Neural cell (in vitro differentiated cells): Measurements from ENCODE around the gene STARD10. TPM values are rescaled to one million over a fixed set of nuclear protein-coding genes. Genes with fewer than 3 reads are reported as not detected.

ENCODE experiments used
- H2AFZ ChIP-seq: fragments of 200-600, 300-800 bp; sonication (generic), shearing (Covaris generic); 2 replicates; pipeline ENCODE4 v1.6.0; 2014; ENCODE audit warnings: low read depth, mild to moderate bottlenecking, antibody characterized with exemption, low read length, moderate library complexity
- H3F3A ChIP-seq: fragments of 200-600 bp; shearing (Covaris generic); 2 replicates; pipeline ENCODE4 v1.6.1; 2016; ENCODE audit warnings: mild to moderate bottlenecking, moderate library complexity, mixed read lengths, antibody characterized with exemption, low read length; ENCODE audit not compliant: insufficient read depth, poor library complexity, severe bottlenecking
- H3K27ac ChIP-seq: fragments of 200-600, 300-800 bp; sonication (generic), shearing (Covaris generic); 2 replicates; pipeline ENCODE4 v1.5.1; 2014; ENCODE audit warnings: mild to moderate bottlenecking, low read length, moderate library complexity
- H3K27me3 ChIP-seq: fragments of 300-800, 200-600 bp; sonication (generic), shearing (Covaris generic); 2 replicates; pipeline ENCODE4 v1.6.0; 2014; ENCODE audit warnings: mild to moderate bottlenecking, low read depth, low read length, moderate library complexity; ENCODE audit not compliant: insufficient read depth
- H3K36me3 ChIP-seq: fragments of 300-800, 200-600 bp; sonication (generic), shearing (Covaris generic); 2 replicates; pipeline ENCODE4 v1.5.1; 2014; ENCODE audit warnings: mild to moderate bottlenecking, antibody characterized with exemption, low read length, moderate library complexity; ENCODE audit not compliant: insufficient read depth
- H3K4me2 ChIP-seq: fragments of 300-800, 200-600 bp; sonication (generic), shearing (Covaris generic); 2 replicates; pipeline ENCODE4 v1.6.0; 2014; ENCODE audit warnings: mild to moderate bottlenecking, low read length
- H3K4me3 ChIP-seq: fragments of 300-800, 200-600 bp; sonication (generic), shearing (Covaris generic); 2 replicates; pipeline ENCODE4 v1.5.1; 2014; ENCODE audit warnings: mild to moderate bottlenecking, low read length, moderate library complexity
- H3K79me2 ChIP-seq: fragments of 200-600 bp; shearing (Covaris generic); replicated peaks from 2 replicates; pipeline ENCODE4 v1.6.0; 2014; ENCODE audit warnings: mild to moderate bottlenecking, low read length, moderate library complexity; ENCODE audit not compliant: insufficient read depth
- H3K9ac ChIP-seq: fragments of 300-800, 200-600 bp; sonication (generic), shearing (Covaris generic); 2 replicates; pipeline ENCODE4 v1.6.1; 2016; ENCODE audit warnings: mild to moderate bottlenecking, low read length, mixed read lengths
- H3K9me2 ChIP-seq: fragments of 200-600 bp; shearing (Covaris generic); 2 replicates; pipeline ENCODE4 v1.6.1; 2016; ENCODE audit warnings: mild to moderate bottlenecking, low read length, mixed read lengths; ENCODE audit not compliant: insufficient read depth
- H3K9me3 ChIP-seq: fragments of 200-600, 300-800 bp; sonication (generic), shearing (Covaris generic); 2 replicates; pipeline ENCODE4 v1.6.1; 2016; ENCODE audit warnings: mild to moderate bottlenecking, mixed run types, low read length, moderate library complexity, mixed read lengths
- H4K20me1 ChIP-seq: fragments of 200-600 bp; shearing (Covaris generic); 2 replicates; pipeline ENCODE4 v1.6.1; 2016; ENCODE audit warnings: mild to moderate bottlenecking, mixed run types; ENCODE audit not compliant: insufficient read depth
- CTCF ChIP-seq: fragments of 450-650 bp; IDR thresholded peaks from 2 replicates; pipeline ENCODE4 v1.5.1; 2014; ENCODE audit warnings: antibody characterized with exemption, mild to moderate bottlenecking, moderate library complexity; ENCODE audit not compliant: poor library complexity, severe bottlenecking
- EP300 ChIP-seq: fragments of 450-650 bp; conservative IDR thresholded peaks from 2 replicates; pipeline ENCODE4 v1.6.1; 2014; ENCODE audit warnings: antibody characterized with exemption, mild to moderate bottlenecking, moderate library complexity; ENCODE audit not compliant: poor library complexity, severe bottlenecking
- EZH2 ChIP-seq: fragments of 200-600, 300-800 bp; shearing (Covaris generic), sonication (generic); IDR thresholded peaks from 2 replicates; pipeline ENCODE4 v1.6.1; 2014; ENCODE audit warnings: antibody characterized with exemption, low read length, borderline replicate concordance, mild to moderate bottlenecking; ENCODE audit not compliant: insufficient read depth, poor library complexity, severe bottlenecking
- MXI1 ChIP-seq: fragments of 450-650 bp; conservative IDR thresholded peaks from 2 replicates; pipeline ENCODE4 v1.6.1; 2014; ENCODE audit warnings: antibody characterized with exemption, mild to moderate bottlenecking; ENCODE audit not compliant: poor library complexity, severe bottlenecking
- POLR2AphosphoS5 ChIP-seq: IDR thresholded peaks from 2 replicates; pipeline ENCODE4 v1.6.1; 2012
- RAD21 ChIP-seq: fragments of 450-650 bp; conservative IDR thresholded peaks from 2 replicates; pipeline ENCODE4 v1.6.1; 2014; ENCODE audit warnings: antibody characterized with exemption, mild to moderate bottlenecking, moderate library complexity
- REST ChIP-seq: IDR thresholded peaks from 2 replicates; pipeline ENCODE4 v1.6.1; 2012; ENCODE audit warnings: borderline replicate concordance
- SMC3 ChIP-seq: fragments of 450-650 bp; conservative IDR thresholded peaks from 2 replicates; pipeline ENCODE4 v1.6.1; 2014; ENCODE audit warnings: antibody characterized with exemption, mild to moderate bottlenecking, moderate library complexity; ENCODE audit not compliant: poor library complexity
- TAF1 ChIP-seq: IDR thresholded peaks from 2 replicates; pipeline ENCODE4 v1.6.1; 2012; ENCODE audit warnings: low read depth
- polyA plus RNA-seq: library from polyadenylated mRNA; depleted of rRNA; stranded (reverse); fragments of >200 nt; gene quantifications from 2 replicates; pipeline ENCODE4 v1.2.3, GENCODE V29; 2014

The STARD10 gene
- polyA plus RNA-seq, 1 donor from 2014 or later: 29.0 TPM

- Histone ChIP-seq H3K9me2 (no peaks in the 10 kb centered on the region), H3K27ac (no peak overlapping the region), H4K20me1 (no peaks in the 10 kb centered on the region), H3K27me3 (no peaks in the 10 kb centered on the region), H2AFZ (no peak overlapping the region), H3K9me3 (no peaks in the 10 kb centered on the region), H3K4me2 (no peak overlapping the region), H3K9ac (no peak overlapping the region), H3K36me3 (no peaks in the 10 kb centered on the region), H3F3A (no peaks in the 10 kb centered on the region), H3K79me2 (no peaks in the 10 kb centered on the region), H3K4me3 (no peak overlapping the region)
- no peak for TF ChIP-seq CTCF
- TF ChIP-seq REST: no peak
- no peak for TF ChIP-seq RAD21
- TF ChIP-seq POLR2AphosphoS5: no peak
Observed at GRCh38 chr11:72720047-72720446, 73.8 kb downstream of the STARD10 start.

- H3K36me3 ChIP-seq: no peaks in the 10 kb centered on the region
- no peak overlapping the region for H2AFZ ChIP-seq
- no peak overlapping the region for H3K27ac ChIP-seq
- H3K9me3 ChIP-seq: no peaks in the 10 kb centered on the region
- TF ChIP-seq TAF1: no peak
- no peak for TF ChIP-seq MXI1
- no peak for TF ChIP-seq SMC3
- TF ChIP-seq EZH2: no peak
- TF ChIP-seq POLR2AphosphoS5: no peak
- no peak for TF ChIP-seq CTCF
- TF ChIP-seq REST: no peak
- no peak for TF ChIP-seq RAD21
- no peak for TF ChIP-seq EP300
- no peaks in the 10 kb centered on the region for H3K79me2 ChIP-seq
- no peak overlapping the region for H3K4me3 ChIP-seq
- no peaks in the 10 kb centered on the region for H4K20me1 ChIP-seq
- H3K9me2 ChIP-seq: no peaks in the 10 kb centered on the region
- no peak overlapping the region for H3K9ac ChIP-seq
- H3F3A ChIP-seq: no peaks in the 10 kb centered on the region
- no peaks in the 10 kb centered on the region for H3K27me3 ChIP-seq
- no peak overlapping the region for H3K4me2 ChIP-seq
Observed at GRCh38 chr11:72719551-72719950, 74.3 kb downstream of the STARD10 start.
